ENCODE data around the gene AMOT.

The AMOT gene

GRCh38 chrX:112736310-112736709, 104.3 kb downstream of the AMOT start:
- DNase-seq = no peak

- DNase-seq = no peak
Observed at GRCh38 chrX:112735147-112735546, 105.5 kb downstream of the AMOT start.

- DNase-seq = peak; percentile 38
Observed at GRCh38 chrX:112734290-112734689, 106.3 kb downstream of the AMOT start.

- no peak for DNase-seq
Observed at GRCh38 chrX:112731793-112732192, 108.8 kb downstream of the AMOT start.
